Measurements from ENCODE around the gene CHRNB4.

Gene CHRNB4

DNA sequence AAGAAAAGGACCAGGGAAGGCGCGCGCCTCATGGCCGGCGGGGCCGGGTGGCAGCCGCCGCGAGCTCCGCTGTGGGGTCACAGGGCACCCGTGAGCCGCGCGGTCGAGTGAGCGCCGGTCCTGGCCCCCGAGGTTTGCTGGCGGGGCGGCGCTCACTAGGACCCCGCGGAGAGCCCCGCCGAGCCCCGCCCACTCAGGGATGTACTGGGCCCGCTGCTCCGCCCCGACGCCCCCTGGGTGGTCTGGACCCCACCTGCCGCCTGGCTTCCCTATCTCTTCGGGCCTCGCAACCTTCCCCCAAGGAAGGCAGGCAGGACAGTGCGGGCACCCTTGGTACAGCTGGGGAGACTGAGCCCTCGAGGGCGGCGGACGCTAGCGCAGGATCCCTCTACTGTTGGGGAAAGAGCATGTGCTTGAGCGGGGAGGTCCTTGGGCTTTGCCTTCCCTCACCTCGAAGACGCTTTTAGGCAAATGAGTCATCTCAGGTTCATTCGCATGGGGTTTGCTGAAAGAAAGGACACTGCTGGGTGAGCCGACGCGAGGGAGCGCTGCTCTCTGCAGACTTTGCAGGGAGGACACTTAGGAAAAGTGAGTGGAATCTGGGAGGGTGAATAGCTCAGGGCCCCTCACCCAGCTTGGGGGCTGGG, at the start of gene CHRNB4:
Gene CHRNB4, minus strand, starts transcription at position 109 of the 647 bp plus-strand sequence. Its CDS starts 77 bp downstream, at position 32.
- DNase-seq, result peak; percentile 62

DNA sequence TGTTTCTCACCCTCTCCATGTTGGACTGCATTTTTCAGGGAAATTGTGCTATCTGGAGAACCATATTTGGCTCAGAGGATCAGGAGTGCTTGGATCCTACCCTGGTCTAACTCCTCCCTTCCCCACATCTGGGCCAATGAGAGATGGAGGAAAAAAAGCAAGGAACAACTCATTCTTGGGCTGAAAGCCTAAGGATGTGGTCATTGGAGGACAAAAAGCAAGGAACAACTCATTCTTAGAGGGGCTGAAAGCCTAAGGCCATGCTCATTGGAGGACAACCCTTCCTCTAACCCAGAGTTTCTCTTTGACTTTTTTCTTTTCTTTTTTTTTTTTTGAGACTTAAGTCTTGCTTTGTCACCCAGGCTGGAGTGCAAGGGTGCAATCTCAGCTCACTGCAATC, 48.6 kb upstream of the CHRNB4 start:
- DNase-seq, result no peak

DNA sequence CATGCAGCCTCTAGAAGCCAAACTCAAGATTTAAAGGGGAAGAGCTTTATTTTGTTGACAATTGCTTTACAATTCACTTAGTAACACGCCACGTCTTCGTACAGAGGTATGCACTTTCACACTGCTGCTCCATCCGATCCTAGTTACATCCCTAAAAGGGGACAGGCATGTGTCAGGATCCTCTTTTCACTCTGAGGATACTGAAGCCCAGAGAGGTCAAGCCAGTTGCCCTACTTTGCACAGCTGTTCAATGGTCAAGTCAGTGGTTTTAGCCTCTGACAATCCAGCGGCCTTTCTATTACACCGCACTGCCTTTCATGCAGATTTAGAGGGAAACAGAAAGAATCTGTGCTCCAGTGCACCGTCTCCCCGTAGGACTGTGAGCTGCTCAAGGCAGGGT, 44.9 kb upstream of the CHRNB4 start:
- no peak for DNase-seq

GRCh38 chr15:78685159-78685921, 44.3 kb upstream of the CHRNB4 start:
- peak; percentile 30 for DNase-seq

- no peak for DNase-seq
These were observed 43.6 kb upstream of the CHRNB4 start for GRCh38 chr15:78684657-78685056.

- peak; percentile 17 for DNase-seq
These were observed 42.6 kb upstream of the CHRNB4 start for GRCh38 chr15:78683599-78683998.

DNA sequence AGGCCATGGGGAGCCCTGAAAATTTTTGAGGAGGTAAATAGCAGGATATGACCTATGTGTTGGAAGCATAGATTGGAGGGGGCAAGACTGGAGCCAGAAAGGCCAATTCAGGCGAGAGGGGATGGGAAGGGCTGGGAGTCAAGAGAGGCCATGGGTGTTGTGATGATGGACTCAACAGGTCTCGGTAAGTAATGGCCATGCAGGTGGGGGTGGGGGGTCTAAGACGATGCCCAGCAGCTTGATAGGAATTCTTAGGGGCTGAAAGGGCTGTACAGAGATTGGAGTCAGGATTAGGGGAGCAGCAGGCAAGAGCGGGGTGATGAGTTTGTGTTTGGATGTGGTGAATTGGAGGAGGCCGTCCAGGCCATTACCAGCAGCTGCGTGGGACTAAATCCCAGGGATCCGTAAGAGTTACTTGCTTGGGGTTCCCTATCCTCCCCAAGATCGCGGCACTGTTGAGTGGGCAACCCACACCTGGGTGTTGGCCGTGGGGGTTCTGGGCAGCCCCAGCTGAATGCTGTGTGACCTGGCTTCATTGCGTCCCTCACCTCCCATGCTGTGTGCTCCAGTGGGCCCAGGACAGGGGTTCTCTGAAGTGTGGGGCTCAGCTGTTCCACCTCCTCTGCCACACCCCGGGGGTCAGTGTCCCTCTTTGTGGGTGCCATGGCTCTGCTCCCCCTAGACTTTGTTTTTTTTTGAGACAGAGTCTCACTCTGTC, 41.8 kb upstream of the CHRNB4 start:
- peak; percentile 24 for DNase-seq

- peak; percentile 12 for DNase-seq
These were observed 41.1 kb upstream of the CHRNB4 start for GRCh38 chr15:78682004-78682651.

DNA sequence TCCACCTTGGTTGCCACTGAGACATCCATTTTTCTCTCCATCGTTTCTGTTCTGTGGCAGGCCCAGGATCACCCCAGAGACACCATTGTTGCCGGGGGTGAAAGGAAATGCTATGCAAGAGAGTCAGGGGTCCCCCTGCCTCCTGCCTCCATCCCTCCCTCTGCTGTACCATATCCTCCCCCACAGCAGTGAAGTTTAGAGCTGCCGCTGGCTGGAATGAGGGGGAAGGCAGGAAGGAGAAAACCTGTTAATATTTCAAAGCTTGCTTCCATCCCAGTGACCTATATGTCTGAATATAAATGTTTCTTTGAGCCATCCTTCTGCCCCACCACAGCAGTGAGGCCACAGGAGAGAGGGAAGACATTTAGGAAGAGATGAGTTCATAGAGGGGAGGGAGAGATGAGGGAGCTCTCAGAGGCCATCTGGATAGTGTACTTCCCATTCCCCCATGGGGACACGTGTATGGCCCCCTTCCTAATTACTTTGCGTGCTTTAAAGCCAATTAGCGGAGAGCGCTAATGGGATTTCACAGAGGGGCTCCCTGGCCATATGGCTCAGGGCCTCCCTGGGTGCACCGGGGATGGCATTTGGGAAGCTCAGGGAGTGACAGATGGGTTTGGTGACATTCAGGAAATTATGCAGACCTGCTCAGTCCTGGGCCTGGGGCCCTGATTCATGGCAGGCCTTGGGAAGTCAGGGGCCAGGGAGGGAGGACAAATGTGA, 40.4 kb upstream of the CHRNB4 start:
- DNase-seq, result peak; percentile 42

GRCh38 chr15:78680431-78681075, 39.5 kb upstream of the CHRNB4 start:
- peak; percentile 33 for DNase-seq

GRCh38 chr15:78679089-78679511, 38.1 kb upstream of the CHRNB4 start:
- peak; percentile 36 for DNase-seq

- DNase-seq, result peak; percentile 51
These were observed 35.6 kb upstream of the CHRNB4 start for GRCh38 chr15:78676424-78677110.

- peak; percentile 42 for DNase-seq
These were observed 34.8 kb upstream of the CHRNB4 start for GRCh38 chr15:78675617-78676360.

DNA sequence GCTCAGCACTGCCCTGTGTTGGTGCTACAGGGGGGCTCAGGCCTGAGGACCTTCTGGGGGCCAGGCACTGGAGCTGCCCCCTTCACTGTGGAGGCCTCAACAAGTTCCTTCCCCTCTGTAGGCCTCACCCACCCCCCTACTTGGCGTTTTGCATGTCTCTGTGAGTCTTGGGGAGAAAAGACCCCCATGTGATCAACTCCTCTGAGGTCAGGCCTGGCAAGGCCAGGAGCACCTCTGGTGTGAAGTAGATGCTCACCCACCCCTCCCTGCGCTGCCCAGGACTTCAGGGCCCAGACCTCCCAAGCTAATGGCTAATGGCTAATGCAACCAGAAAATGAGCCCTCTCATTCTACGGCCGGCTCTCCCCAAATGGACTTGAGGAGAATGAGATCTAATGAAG, 34.2 kb upstream of the CHRNB4 start:
- peak; percentile 38 for DNase-seq

DNA sequence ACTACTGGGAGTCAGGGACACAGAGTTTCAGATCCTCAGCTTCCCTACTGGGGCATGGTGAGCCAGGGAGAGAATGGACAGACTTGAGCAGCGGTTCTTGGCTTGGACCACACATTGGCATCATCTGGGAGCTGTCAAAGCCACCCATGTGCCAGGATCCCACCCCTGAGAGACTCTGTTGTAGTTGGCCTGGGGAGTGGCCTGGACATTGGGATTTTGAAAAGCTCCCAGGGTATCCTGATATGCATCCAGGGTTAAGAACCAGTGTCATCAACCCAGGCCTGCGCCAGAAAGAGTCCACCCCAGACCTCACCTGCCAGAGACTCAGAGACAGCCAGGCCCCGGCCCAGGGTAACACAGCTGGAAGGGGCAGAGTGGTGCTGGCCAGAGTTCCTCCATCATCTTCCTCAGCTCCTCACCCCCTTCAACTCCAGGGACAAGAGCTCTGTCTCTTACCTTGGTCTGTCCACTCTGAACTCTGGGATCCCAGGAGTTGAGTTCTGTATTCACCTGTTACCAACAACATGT, 33.0 kb upstream of the CHRNB4 start:
- DNase-seq, result peak; percentile 48

GRCh38 chr15:78673476-78673875, 32.5 kb upstream of the CHRNB4 start:
- no peak for DNase-seq

DNA sequence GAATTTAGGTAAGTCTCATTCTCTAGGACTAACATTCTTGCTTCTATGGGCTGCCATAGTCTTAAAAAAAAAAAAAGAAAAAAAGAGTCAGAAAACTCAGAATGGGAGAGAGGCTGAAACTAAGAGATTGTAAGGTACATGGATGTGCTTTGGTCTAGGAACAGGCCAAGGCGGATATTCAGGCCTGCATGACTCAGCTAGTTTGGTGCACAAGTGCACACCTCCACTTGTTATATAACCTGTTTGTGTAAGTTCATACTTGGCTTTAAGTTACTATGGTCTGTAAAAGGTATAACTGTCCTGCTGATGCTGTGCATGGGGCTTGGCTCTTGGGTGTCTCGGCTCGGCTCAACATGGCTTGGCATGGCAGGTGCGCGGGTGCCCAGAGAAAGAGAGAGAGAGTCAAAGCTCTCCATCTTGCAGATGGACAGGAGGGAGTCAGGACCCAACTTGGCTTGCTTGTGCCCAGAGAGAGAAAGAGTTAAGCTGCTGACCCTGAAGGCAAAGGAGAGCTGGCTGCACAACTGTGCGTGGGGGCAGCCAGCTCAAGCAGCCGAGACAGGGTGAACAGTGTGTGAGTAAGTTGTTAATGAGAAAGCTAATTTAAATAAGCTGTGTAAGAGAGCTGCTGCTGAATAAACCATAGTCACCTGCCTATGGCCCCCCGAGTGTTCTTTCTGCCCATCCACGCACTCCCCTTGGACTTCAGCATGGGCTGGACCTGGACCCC, 31.4 kb upstream of the CHRNB4 start:
- DNase-seq, result no peak

DNA sequence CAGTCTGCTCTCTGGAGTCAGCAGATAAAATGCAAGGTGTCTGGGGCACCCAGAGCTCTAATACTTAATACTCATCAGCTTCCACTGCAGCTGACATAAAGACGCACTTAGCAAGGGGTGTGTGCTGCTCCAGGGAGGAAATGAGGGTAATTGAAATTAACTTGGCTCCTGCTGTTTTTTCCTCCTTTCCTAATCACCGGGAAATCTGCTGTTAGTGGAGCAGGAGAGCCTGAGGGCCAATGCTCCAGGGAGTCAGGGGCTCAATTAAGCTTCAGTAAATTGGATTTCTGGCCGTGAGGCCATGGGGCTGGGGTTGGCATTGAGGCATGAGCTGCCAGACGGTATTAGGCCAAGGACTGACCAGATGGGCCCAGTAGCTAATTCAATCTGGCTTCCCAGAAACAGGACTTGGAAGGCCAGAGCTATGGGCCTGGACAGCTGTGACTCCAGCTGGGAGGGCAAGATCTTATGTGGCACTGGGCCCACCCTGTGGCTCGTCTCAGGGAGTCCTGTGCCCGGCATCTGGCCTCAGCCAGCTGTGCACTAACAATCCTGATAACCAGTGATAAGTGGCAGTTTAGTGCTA, 30.7 kb upstream of the CHRNB4 start:
- DNase-seq, result no peak

- DNase-seq, result no peak
These were observed 28.0 kb upstream of the CHRNB4 start for GRCh38 chr15:78668987-78669386.

Data from activated effector memory CD4-positive, alpha-beta T cell treated with anti-CD3 and anti-CD28 coated beads, Interleukin-2, amount 50 U/mL, for 16 hours (primary cell).